ENCODE measurements around the gene METAP1D.
"Not testable (repeated sequence)": the region's sequence is repeated elsewhere in the genome, so short reads cannot be mapped to it uniquely, and the experiment has no call there.

The METAP1D gene

DNA sequence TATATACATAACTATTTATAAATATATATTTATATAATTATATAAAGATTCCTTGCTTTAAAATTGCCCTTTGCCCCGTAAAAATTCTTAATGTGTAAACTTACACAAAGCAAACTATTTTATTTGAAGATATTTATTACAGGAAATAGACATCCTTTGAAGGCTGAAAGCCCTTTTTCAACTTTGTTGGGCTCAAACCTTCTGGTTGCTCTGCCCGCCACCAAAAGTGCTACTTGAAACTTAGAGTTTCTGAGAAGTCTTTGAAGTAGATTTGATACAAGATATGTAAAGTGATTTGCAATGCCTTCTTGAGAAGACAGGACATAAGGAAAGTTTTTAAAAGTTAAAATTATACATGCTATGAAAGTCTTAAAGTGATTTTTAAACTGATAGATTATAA is 36.6 kb upstream of the METAP1D start:
- Histone ChIP-seq H3K36me3 (ENCODE audit: insufficient read depth, low read length) (peaks cover 35% of the 10 kb centered on the region), H3K9ac (ENCODE audit: insufficient read length) (no peak overlapping the region), H3K27ac (no peak overlapping the region), H3K9me3 (ENCODE audit: low read depth, low read length) (no peaks in the 10 kb centered on the region), H3K4me3 (no peak overlapping the region)
- no peak for TF ChIP-seq POLR2AphosphoS5 (IDR thresholded peaks at IDR 0.05; ENCODE audit: borderline replicate concordance, low read depth, low read length)
- TF ChIP-seq FOXP2 (optimal IDR thresholded peaks at IDR 0.05; ENCODE audit: control extremely low read depth, extremely low read length, insufficient read depth): no peak
- no peak for TF ChIP-seq EZH2 (IDR thresholded peaks at IDR 0.05)
- no peak for DNase-seq (ENCODE audit: low read depth, low spot score)

DNA sequence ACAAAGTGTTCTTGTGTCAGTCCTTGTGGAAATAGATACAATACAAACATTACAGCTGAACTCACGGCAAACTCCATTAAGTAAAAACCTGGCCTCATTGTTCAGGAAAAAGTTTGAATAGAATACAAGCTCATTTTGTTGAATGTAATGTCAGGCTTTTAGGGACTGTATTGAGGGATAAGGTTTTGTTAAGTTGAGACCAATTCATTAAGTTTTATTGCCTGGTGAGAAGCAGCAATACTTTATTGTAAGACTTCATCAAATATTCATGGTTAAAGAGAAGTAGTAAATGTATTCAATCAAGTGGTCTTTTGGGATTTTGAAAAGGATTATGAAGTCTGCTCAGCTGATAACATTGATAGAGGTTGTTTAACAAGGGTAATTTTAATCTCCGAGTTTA is 35.4 kb upstream of the METAP1D start:
- no peak overlapping the region for H3K27ac ChIP-seq
- H3K36me3 ChIP-seq (ENCODE audit: insufficient read depth, low read length): peaks cover 44% of the 10 kb centered on the region
- H3K4me3 ChIP-seq: 0 out of 2 replicates have a peak overlapping the region, but pooled peaks have one; percentile 9
- H3K9me3 ChIP-seq (ENCODE audit: low read depth, low read length): no peaks in the 10 kb centered on the region
- DNase-seq (ENCODE audit: low read depth, low spot score): no peak
- TF ChIP-seq EZH2 (IDR thresholded peaks at IDR 0.05) (no peak), FOXP2 (optimal IDR thresholded peaks at IDR 0.05; ENCODE audit: control extremely low read depth, extremely low read length, insufficient read depth) (no peak), POLR2AphosphoS5 (IDR thresholded peaks at IDR 0.05; ENCODE audit: borderline replicate concordance, low read depth, low read length) (no peak)
- H3K9ac ChIP-seq (ENCODE audit: insufficient read length): no peak overlapping the region

DNA sequence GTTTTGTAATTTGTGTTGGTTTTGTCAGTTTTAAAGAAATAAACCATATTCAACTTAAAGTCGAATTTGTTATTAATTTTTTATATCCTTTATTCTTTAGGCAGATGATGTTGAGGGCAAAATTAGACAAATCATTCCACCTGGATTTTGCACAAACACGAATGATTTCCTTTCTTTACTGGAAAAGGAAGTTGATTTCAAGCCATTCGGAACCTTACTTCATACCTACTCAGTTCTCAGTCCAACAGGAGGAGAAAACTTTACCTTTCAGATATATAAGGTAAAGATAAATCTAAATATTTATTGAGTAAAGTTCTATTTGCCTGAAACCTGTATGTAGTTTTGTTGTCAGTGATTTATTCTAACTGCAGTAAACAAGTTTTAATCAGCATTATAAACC is 34.5 kb upstream of the METAP1D start:
- Histone ChIP-seq H3K27ac (no peak overlapping the region), H3K9ac (ENCODE audit: insufficient read length) (no peak overlapping the region), H3K4me3 (no peak overlapping the region), H3K9me3 (ENCODE audit: low read depth, low read length) (no peaks in the 10 kb centered on the region), H3K36me3 (ENCODE audit: insufficient read depth, low read length) (peaks cover 52% of the 10 kb centered on the region)
- DNase-seq (ENCODE audit: low read depth, low spot score): no peak
- TF ChIP-seq EZH2 (IDR thresholded peaks at IDR 0.05) (no peak), POLR2AphosphoS5 (IDR thresholded peaks at IDR 0.05; ENCODE audit: borderline replicate concordance, low read depth, low read length) (no peak), FOXP2 (optimal IDR thresholded peaks at IDR 0.05; ENCODE audit: control extremely low read depth, extremely low read length, insufficient read depth) (no peak)

DNA sequence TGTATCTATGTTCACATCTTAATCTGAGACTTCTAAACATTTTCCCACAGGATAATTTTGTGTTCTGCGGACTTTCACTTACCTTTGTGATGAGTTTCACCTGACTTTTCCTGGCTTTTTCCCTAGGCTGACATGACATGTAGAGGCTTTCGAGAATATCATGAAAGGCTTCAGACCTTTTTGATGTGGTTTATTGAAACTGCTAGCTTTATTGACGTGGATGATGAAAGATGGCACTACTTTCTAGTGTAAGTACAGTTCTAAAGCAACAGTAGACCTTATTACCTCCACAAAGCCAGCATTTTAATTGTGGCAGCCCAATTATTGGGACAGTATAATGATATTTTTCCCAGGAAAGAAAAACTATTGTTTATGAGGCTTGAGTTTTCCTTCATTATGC is 34.1 kb upstream of the METAP1D start:
- Histone ChIP-seq H3K36me3 (ENCODE audit: insufficient read depth, low read length) (peaks cover 49% of the 10 kb centered on the region), H3K27ac (no peak overlapping the region), H3K9me3 (ENCODE audit: low read depth, low read length) (no peaks in the 10 kb centered on the region), H3K4me3 (no peak overlapping the region), H3K9ac (ENCODE audit: insufficient read length) (no peak overlapping the region)
- no peak for TF ChIP-seq POLR2AphosphoS5 (IDR thresholded peaks at IDR 0.05; ENCODE audit: borderline replicate concordance, low read depth, low read length)
- TF ChIP-seq FOXP2 (optimal IDR thresholded peaks at IDR 0.05; ENCODE audit: control extremely low read depth, extremely low read length, insufficient read depth): no peak
- TF ChIP-seq EZH2 (IDR thresholded peaks at IDR 0.05): no peak
- no peak for DNase-seq (ENCODE audit: low read depth, low spot score)

DNA sequence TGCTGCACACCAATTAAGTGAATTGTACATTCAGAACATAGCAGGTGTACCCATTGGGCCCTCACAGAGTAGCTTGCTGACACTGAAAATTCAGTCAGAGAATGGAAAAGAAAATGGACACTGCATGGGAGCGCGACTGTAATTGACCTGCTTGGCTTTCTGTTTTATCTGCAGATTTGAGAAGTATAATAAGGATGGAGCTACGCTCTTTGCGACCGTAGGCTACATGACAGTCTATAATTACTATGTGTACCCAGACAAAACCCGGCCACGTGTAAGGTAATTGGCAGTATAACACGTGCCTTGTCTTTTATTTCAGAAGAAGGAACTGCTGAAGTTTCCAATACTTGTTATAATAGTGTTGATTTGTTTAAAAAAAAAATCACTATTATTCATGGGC is 33.5 kb upstream of the METAP1D start:
- peaks cover 48% of the 10 kb centered on the region for H3K36me3 ChIP-seq (ENCODE audit: insufficient read depth, low read length)
- no peak overlapping the region for H3K9ac ChIP-seq (ENCODE audit: insufficient read length)
- H3K9me3 ChIP-seq (ENCODE audit: low read depth, low read length): no peaks in the 10 kb centered on the region
- no peak overlapping the region for H3K27ac ChIP-seq
- DNase-seq (ENCODE audit: low read depth, low spot score): no peak
- H3K4me3 ChIP-seq: no peak overlapping the region
- TF ChIP-seq FOXP2 (optimal IDR thresholded peaks at IDR 0.05; ENCODE audit: control extremely low read depth, extremely low read length, insufficient read depth) (no peak), POLR2AphosphoS5 (IDR thresholded peaks at IDR 0.05; ENCODE audit: borderline replicate concordance, low read depth, low read length) (no peak)

DNA sequence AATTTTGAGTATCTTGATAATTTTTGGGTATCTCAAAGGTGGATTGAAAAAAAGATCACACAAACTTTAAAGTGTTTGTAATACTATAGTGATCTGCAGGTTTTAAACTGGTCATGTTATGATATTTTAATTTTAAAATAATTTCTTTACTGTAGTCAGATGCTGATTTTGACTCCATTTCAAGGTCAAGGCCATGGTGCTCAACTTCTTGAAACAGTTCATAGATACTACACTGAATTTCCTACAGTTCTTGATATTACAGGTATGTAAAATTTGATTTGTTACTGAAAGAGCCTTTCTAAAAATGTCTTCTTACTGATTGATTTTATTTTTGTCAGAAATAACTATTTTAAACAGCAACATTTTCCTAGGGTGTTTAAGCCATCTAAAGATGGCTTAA is 33.1 kb upstream of the METAP1D start:
- H3K4me3 ChIP-seq: no peak overlapping the region
- no peak for TF ChIP-seq FOXP2 (optimal IDR thresholded peaks at IDR 0.05; ENCODE audit: control extremely low read depth, extremely low read length, insufficient read depth)
- no peak for TF ChIP-seq EZH2 (IDR thresholded peaks at IDR 0.05)
- TF ChIP-seq POLR2AphosphoS5 (IDR thresholded peaks at IDR 0.05; ENCODE audit: borderline replicate concordance, low read depth, low read length): no peak
- no peak for DNase-seq (ENCODE audit: low read depth, low spot score)
- H3K9me3 ChIP-seq (ENCODE audit: low read depth, low read length): no peaks in the 10 kb centered on the region
- peaks cover 48% of the 10 kb centered on the region for H3K36me3 ChIP-seq (ENCODE audit: insufficient read depth, low read length)
- H3K27ac ChIP-seq: no peak overlapping the region
- H3K9ac ChIP-seq (ENCODE audit: insufficient read length): no peak overlapping the region

DNA sequence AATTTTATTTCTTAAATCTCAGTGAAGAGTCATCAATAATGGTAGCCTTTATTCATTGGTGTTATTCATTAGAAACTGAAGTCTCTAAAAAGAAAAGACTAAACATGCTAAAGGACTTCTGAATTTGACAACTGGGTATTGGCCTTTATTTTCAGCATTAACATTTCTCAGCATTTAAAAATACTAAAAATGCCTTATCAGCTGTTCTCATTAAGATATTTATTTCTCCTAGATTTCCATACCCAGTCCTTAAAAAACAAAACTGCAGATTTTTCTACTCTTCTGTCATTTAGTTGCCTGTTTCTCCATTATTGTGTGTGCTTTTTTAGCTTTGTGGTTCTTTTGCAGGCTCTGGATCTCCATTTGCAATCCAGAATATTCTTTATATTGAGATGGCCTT is 31.2 kb upstream of the METAP1D start:
- Histone ChIP-seq H3K9me3 (ENCODE audit: low read depth, low read length) (no peaks in the 10 kb centered on the region), H3K36me3 (ENCODE audit: insufficient read depth, low read length) (peaks cover 56% of the 10 kb centered on the region), H3K4me3 (no peak overlapping the region), H3K9ac (ENCODE audit: insufficient read length) (no peak overlapping the region), H3K27ac (no peak overlapping the region)
- TF ChIP-seq POLR2AphosphoS5 (IDR thresholded peaks at IDR 0.05; ENCODE audit: borderline replicate concordance, low read depth, low read length) (no peak), FOXP2 (optimal IDR thresholded peaks at IDR 0.05; ENCODE audit: control extremely low read depth, extremely low read length, insufficient read depth) (no peak)
- DNase-seq (ENCODE audit: low read depth, low spot score): no peak

DNA sequence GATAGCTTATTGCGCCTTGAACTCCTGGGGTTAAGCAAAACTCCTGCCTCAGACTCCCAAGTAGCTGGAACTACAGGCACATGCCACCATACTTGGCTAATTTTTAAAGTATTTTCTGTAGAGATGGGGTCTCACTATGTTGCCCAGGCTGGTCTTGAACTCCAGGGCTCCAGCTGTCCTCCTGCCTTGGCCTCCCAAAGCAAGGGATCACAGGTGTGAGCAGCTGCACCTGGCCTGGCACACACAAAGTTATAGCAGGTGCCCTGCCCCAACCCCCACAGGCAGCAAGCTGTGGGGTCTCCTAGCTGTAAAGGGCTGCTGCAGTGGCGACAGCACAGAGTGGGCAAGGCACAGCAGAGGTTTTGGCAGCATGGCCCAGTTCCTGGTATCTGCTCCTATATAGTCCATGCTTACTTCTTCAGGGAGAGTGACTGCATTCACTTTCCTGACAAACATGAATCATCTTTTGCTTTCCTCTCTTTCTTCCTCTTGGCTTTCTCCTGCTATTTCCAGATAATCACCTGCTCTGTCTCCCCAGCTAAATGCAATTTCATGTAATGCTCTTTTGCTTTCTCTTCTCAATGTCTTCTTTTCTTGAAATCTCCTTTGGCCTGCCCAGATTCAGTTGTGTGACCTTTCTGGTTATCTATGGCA is 27.3 kb upstream of the METAP1D start:
- H3K4me3 ChIP-seq: no peak overlapping the region
- no peaks in the 10 kb centered on the region for H3K9me3 ChIP-seq (ENCODE audit: low read depth, low read length)
- no peak overlapping the region for H3K27ac ChIP-seq
- H3K9ac ChIP-seq (ENCODE audit: insufficient read length): no peak overlapping the region
- no peak for TF ChIP-seq FOXP2 (optimal IDR thresholded peaks at IDR 0.05; ENCODE audit: control extremely low read depth, extremely low read length, insufficient read depth)
- no peak for TF ChIP-seq POLR2AphosphoS5 (IDR thresholded peaks at IDR 0.05; ENCODE audit: borderline replicate concordance, low read depth, low read length)
- no peak for TF ChIP-seq EZH2 (IDR thresholded peaks at IDR 0.05)
- peaks cover 42% of the 10 kb centered on the region for H3K36me3 ChIP-seq (ENCODE audit: insufficient read depth, low read length)
- no peak for DNase-seq (ENCODE audit: low read depth, low spot score)

DNA sequence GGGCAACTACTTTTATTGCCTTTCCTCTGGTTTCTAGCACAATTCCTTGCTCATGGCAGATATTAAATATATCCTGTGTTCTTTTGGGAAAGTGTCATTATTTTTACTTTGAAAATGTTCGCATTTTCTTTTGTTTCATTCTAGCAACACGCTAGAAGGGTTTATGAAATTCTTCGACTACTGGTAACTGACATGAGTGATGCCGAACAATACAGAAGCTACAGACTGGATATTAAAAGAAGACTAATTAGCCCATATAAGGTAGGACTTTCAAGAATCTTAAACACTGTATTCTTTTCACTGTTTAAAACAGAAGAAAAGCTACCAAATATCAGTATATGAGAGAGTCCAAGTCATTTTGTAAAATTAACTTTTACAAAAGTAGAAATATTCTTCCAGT is 20.6 kb upstream of the METAP1D start:
- peaks cover 53% of the 10 kb centered on the region for H3K36me3 ChIP-seq (ENCODE audit: insufficient read depth, low read length)

DNA sequence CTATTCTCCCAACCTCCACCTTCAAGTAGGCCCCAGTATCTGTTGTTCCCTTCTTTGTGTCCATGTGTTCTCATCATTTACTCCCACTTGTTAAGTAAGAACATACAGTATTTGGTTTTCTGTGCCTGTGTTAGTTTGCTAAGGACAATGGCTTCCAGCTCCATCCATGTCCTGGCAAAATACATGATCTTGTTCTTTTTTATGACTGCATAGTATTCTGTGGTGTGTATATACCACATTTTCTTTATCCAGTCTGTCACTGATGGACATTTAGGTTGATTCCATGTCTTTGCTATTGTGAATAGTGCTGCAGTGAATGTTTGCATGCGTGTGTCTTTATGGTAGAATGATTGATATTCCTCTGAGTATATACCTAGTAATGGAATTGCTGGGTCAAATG is 15.8 kb upstream of the METAP1D start:
- not testable (repeated sequence) for H3K9ac ChIP-seq (ENCODE audit: insufficient read length)

More for the DNA sequence above, 20.6 kb upstream of the METAP1D start:
- TF ChIP-seq POLR2AphosphoS5 (IDR thresholded peaks at IDR 0.05; ENCODE audit: borderline replicate concordance, low read depth, low read length) (no peak), FOXP2 (optimal IDR thresholded peaks at IDR 0.05; ENCODE audit: control extremely low read depth, extremely low read length, insufficient read depth) (no peak), EZH2 (IDR thresholded peaks at IDR 0.05) (no peak)
- H3K9me3 ChIP-seq (ENCODE audit: low read depth, low read length): no peaks in the 10 kb centered on the region
- no peak overlapping the region for H3K4me3 ChIP-seq
- no peak overlapping the region for H3K9ac ChIP-seq (ENCODE audit: insufficient read length)
- no peak for DNase-seq (ENCODE audit: low read depth, low spot score)
- no peak overlapping the region for H3K27ac ChIP-seq

More for the DNA sequence above, 15.8 kb upstream of the METAP1D start:
- H3K27ac ChIP-seq; DNase-seq (ENCODE audit: low read depth, low spot score); H3K9me3 ChIP-seq (ENCODE audit: low read depth, low read length); H3K4me3 ChIP-seq: not testable (repeated sequence)
- H3K36me3 ChIP-seq (ENCODE audit: insufficient read depth, low read length): peaks cover 33% of the 10 kb centered on the region

Measured in SK-N-MC (cell line).